Measurements from ENCODE around the gene TP53I13. TPM values are rescaled to one million over a fixed set of nuclear protein-coding genes. Genes with fewer than 3 reads are reported as not detected.
A peak's percentile ranks its signal among the peaks of the same experiment; 100 is the strongest.

Gene TP53I13
- total RNA-seq, 3 donors from 2014 or later = 40.9 to 53.9 (median 42.1) TPM

DNA sequence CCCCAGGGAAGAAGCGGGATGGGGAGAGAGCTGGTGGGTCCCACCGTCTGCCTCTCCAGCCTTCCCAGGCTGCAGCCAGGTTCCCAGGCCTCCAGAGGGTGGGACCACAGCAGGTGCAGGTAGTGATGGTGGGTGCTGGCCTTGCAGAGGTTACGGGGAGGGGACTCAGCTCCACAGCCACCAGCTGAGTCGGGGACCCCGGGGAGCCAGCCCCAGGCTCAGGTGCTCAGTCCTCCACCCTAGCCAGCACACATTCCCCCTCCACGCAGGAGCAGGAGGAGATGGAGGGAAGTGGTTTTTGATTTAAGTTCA lies 5.0 kb downstream of the TP53I13 start:
- peaks cover 9% of the 10 kb centered on the region for H3K4me1 Mint-ChIP-seq (ENCODE audit: low read depth)
- ATAC-seq = no peak
- H3K27me3 Mint-ChIP-seq (ENCODE audit: low read depth) = no peaks in the 10 kb centered on the region
- no peak overlapping the region for H3K4me3 Mint-ChIP-seq
- DNase-seq = no peak
- peaks cover 14% of the 10 kb centered on the region for H3K36me3 Mint-ChIP-seq (ENCODE audit: insufficient read depth)
- no peaks in the 10 kb centered on the region for H3K9me3 Mint-ChIP-seq

DNA sequence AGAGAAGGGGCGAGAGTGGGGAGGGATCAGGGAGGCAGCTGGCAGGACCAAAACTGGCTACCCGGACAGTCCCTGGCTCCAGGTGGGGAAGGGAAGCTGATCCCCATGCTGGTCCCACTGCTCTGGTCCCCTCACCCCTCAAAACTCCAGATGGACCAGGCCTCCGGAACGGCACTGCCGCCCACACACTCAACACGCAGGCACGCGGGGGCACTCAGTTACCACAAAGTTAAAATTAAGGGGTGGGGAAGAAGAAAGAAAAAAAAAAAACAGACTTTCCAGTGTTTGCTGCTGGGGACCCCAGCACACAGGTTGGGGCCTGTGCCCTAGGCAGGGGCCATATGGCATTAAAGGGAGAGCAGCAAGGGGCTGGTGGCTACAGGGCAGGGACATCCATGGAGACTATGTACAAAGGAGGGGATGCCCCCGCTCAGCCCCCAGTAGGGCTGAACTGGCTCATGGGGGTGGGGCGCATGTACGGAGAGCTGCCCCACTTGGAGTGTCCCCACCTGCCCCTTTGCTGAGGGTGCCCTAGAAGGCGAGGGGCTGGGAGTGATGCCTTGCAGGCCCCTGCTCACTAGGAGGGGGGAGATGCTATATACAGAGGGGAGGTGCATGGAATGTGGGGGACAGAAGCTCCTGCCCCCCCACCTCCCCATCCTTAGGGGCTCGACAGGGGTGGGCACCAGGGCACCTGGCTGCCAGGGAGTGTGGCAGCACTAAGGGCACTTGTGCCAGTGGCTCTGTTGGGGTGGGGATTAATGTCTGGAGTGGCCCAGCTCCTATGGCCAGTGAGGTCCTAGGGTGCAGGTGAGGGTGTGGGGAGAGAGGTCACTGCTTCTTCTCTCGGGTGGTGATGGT lies 5.6 kb downstream of the TP53I13 start:
- Mint-ChIP-seq H3K9me3 (no peaks in the 10 kb centered on the region), H3K36me3 (ENCODE audit: insufficient read depth) (peaks cover 14% of the 10 kb centered on the region), H3K27me3 (ENCODE audit: low read depth) (no peaks in the 10 kb centered on the region), H3K4me3 (no peak overlapping the region), H3K4me1 (ENCODE audit: low read depth) (peaks cover 7% of the 10 kb centered on the region)
- ATAC-seq = no peak
- DNase-seq = no peak

DNA sequence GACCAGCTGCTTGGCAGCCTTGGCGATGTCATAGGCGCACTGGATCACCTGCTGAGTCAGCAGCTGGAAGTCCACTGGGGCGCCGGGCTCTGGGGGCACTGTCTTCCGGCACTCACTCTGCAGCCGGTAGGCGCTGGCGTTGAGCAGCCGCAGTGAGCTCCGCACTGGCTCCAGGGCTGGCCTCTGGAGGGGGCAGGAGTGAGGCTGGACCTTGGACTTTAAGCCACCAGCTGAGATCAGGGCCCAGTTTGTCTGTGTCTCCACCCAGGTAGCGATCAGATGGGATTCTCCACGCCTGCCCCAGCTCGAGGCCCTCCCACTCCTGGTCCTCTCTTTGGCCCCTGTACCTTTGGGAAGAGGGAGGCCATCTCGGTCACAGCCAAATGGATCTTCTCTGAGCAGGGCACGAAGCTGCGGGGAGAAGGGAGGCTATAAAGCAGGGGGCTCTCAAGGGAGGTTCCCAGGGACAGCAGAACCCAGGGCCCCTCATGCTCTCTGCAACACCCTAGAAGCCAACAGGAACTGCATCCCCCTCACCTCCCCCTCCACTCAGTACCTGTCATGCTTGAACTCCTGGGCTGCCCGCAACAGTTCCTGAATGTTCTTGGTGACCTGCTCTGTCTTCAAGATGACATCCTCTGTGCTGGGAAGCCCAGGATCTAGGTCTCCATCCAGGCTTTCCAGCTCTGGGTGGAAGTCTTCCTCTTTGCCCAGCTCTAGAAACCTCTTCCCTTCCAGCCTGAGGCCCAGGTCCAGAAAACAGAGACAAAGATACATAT lies 6.4 kb downstream of the TP53I13 start:
- no peaks in the 10 kb centered on the region for H3K27me3 Mint-ChIP-seq (ENCODE audit: low read depth)
- ATAC-seq (no peak), DNase-seq (peak; percentile 4)
- peaks cover 2% of the 10 kb centered on the region for H3K4me1 Mint-ChIP-seq (ENCODE audit: low read depth)
- H3K36me3 Mint-ChIP-seq (ENCODE audit: insufficient read depth) = peaks cover 18% of the 10 kb centered on the region
- H3K4me3 Mint-ChIP-seq = no peak overlapping the region
- H3K9me3 Mint-ChIP-seq = no peaks in the 10 kb centered on the region

DNA sequence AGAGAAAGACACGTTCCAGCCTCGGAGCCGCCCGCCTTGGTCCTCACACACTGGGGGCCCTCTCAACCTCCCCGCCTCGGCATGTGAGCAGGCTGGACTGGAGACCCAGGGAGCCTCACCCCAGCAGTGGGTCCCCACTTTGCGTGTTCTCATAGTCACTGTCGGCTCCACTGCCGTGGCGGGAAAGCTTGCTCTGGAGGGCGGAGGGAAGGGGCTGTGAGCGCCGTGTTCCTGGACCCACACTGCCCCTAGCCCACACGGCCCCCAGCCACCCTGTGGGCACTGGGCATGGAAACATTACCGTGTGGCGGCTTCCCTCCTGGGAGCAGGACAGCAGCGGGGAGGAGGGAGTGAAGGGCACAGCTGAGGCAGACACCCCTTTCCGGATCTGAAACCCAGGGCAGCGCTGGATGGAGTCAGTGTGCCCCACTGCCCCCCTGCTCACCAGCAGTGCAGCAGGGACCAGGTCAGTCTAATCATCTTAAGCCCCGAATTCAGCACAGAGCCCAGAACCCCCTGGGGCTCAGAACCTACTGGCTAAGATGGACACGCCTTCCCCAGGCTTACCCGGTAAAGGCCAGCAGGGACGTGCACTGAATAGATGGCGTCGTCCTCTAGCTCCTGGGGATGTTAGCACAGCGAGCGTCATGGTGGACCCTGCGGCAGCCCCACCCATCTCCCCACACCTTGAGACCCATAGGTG lies 7.2 kb downstream of the TP53I13 start:
- Mint-ChIP-seq H3K4me3 (no peak overlapping the region), H3K36me3 (ENCODE audit: insufficient read depth) (peaks cover 24% of the 10 kb centered on the region), H3K9me3 (no peaks in the 10 kb centered on the region), H3K27me3 (ENCODE audit: low read depth) (no peaks in the 10 kb centered on the region), H3K4me1 (ENCODE audit: low read depth) (peaks cover 4% of the 10 kb centered on the region)
- DNase-seq (no peak), ATAC-seq (no peak)

DNA sequence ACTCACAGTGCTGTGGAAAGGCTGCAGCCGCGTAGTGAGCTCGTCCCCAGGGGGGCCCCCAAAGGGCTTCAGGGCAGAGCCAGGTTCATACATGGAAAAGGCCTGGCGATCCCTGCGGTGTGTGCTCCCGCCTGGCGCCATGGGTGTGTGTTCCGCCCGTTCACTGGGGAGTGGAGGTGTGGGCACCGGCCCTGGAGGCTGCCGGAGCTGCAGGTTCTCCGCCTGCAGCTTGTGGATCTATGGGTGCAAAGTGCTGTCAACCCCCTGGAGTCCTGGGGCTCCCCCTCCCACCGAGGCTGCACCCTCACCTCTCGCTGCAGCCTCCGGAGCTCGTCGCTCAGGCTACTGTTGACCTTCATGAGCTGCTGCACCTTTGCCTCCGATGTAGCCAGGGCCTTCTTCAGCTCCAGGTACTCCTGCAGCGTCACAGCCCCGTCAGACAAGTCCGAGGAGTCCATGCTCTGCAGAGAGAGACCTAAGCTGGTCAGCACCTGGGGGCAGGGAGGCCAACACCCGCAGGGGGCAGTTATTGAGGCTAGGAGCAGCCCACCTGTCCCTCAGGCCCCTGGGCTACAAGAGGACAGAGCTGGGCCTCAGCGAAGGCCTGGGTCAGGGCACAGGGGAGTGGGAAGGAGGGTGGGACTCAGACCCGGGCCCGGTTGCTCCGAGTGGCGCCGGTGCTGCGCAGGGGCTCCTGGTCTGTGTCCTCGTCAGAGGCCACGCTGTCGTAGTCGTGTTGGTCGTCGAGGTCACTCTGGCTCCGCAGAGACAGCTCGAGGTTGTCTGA lies 7.9 kb downstream of the TP53I13 start:
- no peaks in the 10 kb centered on the region for H3K27me3 Mint-ChIP-seq (ENCODE audit: low read depth)
- H3K4me1 Mint-ChIP-seq (ENCODE audit: low read depth) = peaks cover 2% of the 10 kb centered on the region
- ATAC-seq (no peak), DNase-seq (no peak)
- no peak overlapping the region for H3K4me3 Mint-ChIP-seq
- peaks cover 24% of the 10 kb centered on the region for H3K36me3 Mint-ChIP-seq (ENCODE audit: insufficient read depth)
- H3K9me3 Mint-ChIP-seq = no peaks in the 10 kb centered on the region

DNA sequence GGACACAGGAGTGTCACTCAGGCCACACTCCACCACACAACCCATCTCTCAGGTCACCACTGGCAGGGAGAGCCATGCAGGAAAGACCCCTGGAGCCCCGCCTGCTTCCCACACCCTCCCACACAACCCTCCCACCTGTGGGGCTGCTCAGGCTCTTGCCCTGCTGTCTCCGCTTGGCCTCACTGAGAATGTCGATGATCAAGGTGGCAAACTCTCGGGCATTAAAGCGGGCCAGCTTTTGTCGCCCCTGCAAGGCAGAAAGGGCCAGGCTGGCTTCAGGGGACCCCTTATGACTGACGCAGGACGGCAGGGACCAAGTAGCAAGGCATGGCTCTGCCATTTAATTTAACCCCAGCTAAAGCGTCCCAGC lies 8.5 kb downstream of the TP53I13 start:
- Mint-ChIP-seq H3K4me1 (ENCODE audit: low read depth) (peaks cover 2% of the 10 kb centered on the region), H3K27me3 (ENCODE audit: low read depth) (no peaks in the 10 kb centered on the region), H3K9me3 (no peaks in the 10 kb centered on the region), H3K36me3 (ENCODE audit: insufficient read depth) (peaks cover 24% of the 10 kb centered on the region), H3K4me3 (no peak overlapping the region)
- DNase-seq = no peak
- no peak for ATAC-seq

DNA sequence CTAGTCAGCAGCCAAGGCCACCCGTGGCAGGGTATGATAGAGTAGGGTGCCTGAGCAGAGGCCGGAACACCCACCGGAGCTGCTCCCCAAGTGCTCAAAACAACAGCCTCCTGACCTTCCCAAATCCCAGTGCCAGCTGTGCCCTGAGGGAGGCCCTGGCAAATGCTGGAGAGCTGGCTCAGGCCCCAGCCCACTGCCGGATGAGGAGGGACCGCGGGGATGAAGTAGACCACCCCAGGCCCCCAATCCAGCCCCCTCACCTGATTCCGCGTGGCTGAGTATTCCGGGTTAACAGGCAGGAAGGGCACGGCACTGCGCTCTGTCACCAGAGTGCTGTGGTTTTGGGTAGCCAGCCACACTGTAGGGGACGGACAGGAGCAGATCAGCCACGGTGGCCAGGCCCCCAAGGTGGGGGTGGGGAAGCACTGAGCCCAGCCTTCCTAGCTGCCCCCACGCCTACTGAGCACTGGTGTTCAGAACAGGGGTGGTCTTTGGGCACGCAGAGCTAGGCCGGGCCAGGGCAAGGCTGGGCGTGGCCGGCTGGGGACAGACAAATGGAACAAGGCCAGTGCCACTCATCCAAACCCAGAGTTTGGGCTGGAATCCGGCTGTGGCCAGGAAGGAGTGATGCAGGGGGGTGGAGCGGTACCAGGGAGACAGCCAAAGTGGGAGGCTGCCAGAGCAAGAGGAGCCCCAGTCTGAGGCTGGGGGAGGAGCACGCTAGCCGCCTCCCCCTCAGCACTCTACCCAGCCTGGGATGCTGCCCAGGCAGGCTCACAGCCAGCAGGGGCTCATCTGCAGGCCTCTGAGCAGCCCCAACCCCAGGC lies 9.1 kb downstream of the TP53I13 start:
- Mint-ChIP-seq H3K4me1 (ENCODE audit: low read depth) (peaks cover 2% of the 10 kb centered on the region), H3K9me3 (no peaks in the 10 kb centered on the region), H3K27me3 (ENCODE audit: low read depth) (no peaks in the 10 kb centered on the region), H3K36me3 (ENCODE audit: insufficient read depth) (peaks cover 27% of the 10 kb centered on the region), H3K4me3 (no peak overlapping the region)
- ATAC-seq = no peak
- no peak for DNase-seq

DNA sequence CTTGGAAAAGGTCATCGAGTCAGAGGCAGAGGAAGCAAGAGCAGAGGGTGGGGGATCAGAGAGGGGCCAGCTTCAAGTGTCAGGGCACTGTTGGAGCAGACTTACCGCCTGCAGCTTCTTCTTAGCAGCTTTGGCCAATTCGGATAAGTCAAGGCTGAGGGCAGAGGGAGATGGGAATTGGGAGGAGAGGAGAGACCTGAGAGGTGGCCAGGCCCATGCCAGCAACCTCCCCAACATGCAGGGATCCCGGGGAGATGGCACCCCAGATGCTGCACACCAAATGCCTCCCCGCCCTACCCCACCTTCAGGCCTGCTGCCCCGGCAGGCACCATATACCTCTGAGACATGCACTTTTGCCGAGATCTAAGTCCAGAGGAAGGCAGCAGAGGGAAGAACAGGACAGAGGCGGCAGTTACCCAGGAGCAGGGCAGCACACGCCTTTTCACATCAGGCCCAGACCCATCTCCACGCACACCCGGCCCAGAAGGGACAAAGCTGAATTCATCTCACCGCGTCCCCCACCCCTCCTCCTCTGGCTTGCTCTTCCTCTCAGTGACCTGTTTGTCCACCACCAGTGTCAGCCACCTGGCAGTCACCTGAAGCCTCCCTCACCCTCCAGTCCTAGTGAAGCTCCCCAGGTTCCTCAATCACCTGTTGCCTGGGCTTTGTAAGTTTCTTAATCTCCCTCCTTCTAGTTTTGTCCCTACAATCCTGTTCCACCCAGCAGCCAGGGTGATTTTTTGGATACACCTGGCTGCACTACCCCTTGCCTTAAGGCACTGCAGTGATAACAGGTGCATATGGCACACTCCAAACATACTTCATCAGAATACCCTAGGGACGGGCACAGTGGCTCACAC lies 10.4 kb downstream of the TP53I13 start:
- DNase-seq (no peak), ATAC-seq (no peak)
- peaks cover 27% of the 10 kb centered on the region for H3K36me3 Mint-ChIP-seq (ENCODE audit: insufficient read depth)
- H3K9me3 Mint-ChIP-seq = no peaks in the 10 kb centered on the region
- H3K27me3 Mint-ChIP-seq (ENCODE audit: low read depth) = no peaks in the 10 kb centered on the region
- peaks cover 2% of the 10 kb centered on the region for H3K4me1 Mint-ChIP-seq (ENCODE audit: low read depth)
- H3K4me3 Mint-ChIP-seq = no peak overlapping the region

DNA sequence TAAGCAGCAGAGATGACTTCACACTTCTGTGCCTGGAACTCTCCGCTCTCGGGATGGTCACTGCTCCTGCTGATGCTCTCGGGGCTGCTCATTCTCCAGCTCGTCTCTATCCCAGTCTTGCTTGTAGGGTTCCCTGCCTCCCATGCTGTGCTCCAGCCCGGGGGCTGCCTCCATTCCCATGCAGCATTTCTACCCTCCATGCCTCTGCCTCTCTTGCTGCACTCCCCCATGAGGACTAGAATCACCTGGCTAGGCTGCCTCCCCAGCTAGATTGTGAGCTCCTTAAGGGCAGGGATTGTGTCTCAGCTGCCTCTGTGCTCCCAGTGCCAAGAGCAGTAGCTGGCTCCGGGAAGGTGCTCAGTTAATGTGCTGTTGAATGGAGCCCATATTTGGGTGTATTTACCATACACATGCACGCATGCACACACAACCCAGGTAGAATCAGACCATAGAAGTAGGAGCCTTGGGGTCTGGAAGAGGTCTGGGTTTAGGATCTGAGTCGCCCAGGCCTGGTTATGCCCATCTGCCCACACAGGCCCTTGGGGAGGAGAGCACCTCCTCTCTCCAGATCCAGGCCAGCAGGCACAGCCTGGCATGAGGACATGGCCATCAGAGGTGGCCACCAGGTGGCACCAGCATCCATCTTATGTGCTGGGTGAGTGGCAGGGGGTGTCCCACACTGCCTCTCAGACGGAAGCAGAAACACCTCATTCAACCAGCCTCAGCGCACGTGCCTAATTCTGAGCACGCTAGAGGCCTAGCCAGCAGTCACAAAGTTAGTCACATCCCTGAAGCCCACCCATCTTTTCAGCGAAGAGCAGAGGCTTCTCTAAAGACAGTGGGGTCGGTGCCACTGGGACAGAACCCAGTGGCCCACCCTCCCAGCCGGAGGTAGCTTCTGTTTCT lies 11.6 kb downstream of the TP53I13 start:
- H3K4me3 Mint-ChIP-seq = no peak overlapping the region
- ATAC-seq (peak; percentile 97 to 99), DNase-seq (peak; percentile 90)
- peaks cover 10% of the 10 kb centered on the region for H3K4me1 Mint-ChIP-seq (ENCODE audit: low read depth)
- no peaks in the 10 kb centered on the region for H3K9me3 Mint-ChIP-seq
- peaks cover 23% of the 10 kb centered on the region for H3K36me3 Mint-ChIP-seq (ENCODE audit: insufficient read depth)
- H3K27me3 Mint-ChIP-seq (ENCODE audit: low read depth) = no peaks in the 10 kb centered on the region

DNA sequence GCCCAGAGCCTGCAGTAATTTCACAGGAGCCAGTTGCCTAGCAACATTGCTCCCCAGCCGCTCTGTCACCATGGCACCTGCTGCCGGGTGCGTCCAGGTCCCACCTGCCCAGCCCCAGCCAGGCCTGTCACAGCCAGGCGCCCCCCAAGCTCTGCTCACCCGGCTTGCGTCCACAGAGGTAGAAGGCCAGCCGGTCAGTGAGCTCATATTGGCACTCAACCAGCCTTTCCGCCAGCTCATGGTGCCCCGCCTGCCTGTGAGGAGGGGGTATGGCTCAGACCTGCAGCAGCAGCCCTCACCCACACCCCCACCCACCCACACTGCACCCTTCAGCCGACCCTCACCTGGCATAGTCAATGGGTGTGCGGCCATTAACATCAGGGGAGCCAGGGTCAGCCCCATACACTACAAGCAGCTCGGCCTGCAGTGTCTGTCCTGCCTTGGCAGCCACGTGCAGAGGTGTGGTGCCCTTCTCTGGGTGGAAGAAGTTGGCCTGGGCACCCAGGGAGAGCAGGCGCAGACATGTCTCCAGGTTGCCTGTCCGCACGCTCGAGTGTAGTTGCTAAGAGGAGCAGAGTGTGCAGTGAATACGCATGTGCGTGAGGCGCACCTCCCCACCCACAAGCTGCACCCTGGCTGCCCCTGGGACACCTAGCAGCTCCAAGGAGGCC lies 13.2 kb downstream of the TP53I13 start:
- H3K36me3 Mint-ChIP-seq (ENCODE audit: insufficient read depth) = peaks cover 20% of the 10 kb centered on the region
- H3K4me3 Mint-ChIP-seq = no peak overlapping the region
- ATAC-seq (no peak), DNase-seq (peak; percentile 4)
- no peaks in the 10 kb centered on the region for H3K9me3 Mint-ChIP-seq
- H3K4me1 Mint-ChIP-seq (ENCODE audit: low read depth) = peaks cover 22% of the 10 kb centered on the region
- H3K27me3 Mint-ChIP-seq (ENCODE audit: low read depth) = no peaks in the 10 kb centered on the region

DNA sequence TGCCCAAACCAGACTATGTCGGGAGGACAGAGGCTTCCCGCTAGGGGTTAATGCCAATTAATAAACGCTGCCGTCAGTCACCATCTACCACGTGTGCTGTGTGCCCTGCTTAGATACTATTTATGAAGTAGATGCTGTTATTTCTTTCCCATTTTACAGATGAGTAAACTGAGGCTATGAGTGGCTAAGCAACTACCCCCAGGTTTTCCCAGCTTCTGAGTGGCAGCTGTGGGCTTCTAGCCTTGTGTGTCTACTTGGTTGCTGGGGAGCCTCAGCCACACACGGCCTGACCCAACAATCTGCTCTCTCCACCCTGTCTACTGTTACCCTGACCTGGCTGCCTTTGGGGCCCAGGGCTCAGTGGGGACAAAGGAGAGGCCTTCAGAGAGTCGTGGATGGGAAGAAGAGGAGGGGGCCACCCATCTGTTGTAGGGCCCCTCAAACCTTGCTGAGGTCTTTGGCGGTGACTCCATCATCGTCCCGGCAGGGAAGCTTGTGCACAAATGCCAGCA lies 13.8 kb downstream of the TP53I13 start:
- ATAC-seq (no peak), DNase-seq (no peak)
- Mint-ChIP-seq H3K4me3 (no peak overlapping the region), H3K9me3 (no peaks in the 10 kb centered on the region), H3K4me1 (ENCODE audit: low read depth) (peaks cover 27% of the 10 kb centered on the region), H3K27me3 (ENCODE audit: low read depth) (no peaks in the 10 kb centered on the region), H3K36me3 (ENCODE audit: insufficient read depth) (peaks cover 20% of the 10 kb centered on the region)

All from activated T-cell treated with anti-CD3 and anti-CD28 coated beads, Interleukin-2, amount 50 U/mL, for 4 hours (primary cell).